Measurements from ENCODE around the gene ARID4B. TPM values are rescaled to one million over a fixed set of nuclear protein-coding genes. Genes with fewer than 3 reads are reported as not detected.
A peak's percentile ranks its signal among the peaks of the same experiment; 100 is the strongest.

ARID4B gene
- total RNA-seq, 1 donor from 2014 or later, result 15.7 TPM

DNA sequence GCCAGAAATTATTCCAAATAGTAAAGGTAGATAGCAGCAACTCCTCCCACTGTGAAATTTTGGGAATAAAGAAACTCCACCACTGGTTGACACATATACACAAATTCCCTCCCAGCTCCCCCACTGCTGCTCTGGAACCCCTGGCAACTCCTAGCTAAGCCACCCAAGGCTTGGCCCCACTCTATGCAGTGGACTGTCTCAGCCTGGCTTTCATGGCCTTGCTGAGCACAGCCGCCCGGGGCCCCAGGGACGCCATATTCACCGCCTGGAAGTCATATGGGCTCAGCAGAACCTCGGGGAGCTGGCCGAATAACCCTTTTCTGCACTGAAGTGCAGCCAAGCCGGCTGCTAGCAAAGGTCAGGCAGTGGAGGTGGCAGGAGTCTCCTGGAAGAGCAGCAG, 151.5 kb downstream of the ARID4B start:
- no peaks in the 10 kb centered on the region for H3K4me1 ChIP-seq
- H3K27me3 ChIP-seq (ENCODE audit: low read depth), result no peaks in the 10 kb centered on the region
- DNase-seq, result no peak
- no peak overlapping the region for H3K4me3 ChIP-seq
- intact Hi-C loops (cut with micrococcal nuclease), result no loop called here
- H3K9me3 ChIP-seq (replicated peaks), result no peaks in the 10 kb centered on the region
- peaks cover 69% of the 10 kb centered on the region for H3K36me3 ChIP-seq
- H3K27ac ChIP-seq (replicated peaks), result no peak overlapping the region
- TF ChIP-seq, protein P1, sequence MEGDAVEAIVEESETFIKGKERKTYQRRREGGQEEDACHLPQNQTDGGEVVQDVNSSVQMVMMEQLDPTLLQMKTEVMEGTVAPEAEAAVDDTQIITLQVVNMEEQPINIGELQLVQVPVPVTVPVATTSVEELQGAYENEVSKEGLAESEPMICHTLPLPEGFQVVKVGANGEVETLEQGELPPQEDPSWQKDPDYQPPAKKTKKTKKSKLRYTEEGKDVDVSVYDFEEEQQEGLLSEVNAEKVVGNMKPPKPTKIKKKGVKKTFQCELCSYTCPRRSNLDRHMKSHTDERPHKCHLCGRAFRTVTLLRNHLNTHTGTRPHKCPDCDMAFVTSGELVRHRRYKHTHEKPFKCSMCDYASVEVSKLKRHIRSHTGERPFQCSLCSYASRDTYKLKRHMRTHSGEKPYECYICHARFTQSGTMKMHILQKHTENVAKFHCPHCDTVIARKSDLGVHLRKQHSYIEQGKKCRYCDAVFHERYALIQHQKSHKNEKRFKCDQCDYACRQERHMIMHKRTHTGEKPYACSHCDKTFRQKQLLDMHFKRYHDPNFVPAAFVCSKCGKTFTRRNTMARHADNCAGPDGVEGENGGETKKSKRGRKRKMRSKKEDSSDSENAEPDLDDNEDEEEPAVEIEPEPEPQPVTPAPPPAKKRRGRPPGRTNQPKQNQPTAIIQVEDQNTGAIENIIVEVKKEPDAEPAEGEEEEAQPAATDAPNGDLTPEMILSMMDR (IDR thresholded peaks at IDR 0.05; ENCODE audit: borderline replicate concordance), result no peak

DNA sequence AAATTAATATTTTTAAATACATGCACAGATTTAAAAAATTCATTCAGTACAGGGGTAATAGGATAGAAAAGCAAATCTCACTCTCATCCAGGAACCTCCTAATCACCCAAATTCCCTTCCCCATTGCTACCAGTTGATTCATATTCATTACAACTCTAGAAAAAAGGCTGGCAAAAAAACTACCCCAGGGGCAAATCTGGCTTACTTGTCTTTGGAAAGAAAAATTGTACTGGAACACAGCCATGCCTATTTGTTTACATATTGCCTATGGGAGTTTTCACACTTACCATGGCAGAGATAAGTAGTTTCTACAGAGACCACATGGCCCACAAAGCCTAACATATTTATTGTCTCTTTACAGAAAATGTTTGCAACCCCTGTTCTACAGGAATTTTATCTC, 158.0 kb downstream of the ARID4B start:
- H3K4me3 ChIP-seq, result no peak overlapping the region
- intact Hi-C loops (cut with micrococcal nuclease), result no loop called here
- no peaks in the 10 kb centered on the region for H3K4me1 ChIP-seq
- H3K9me3 ChIP-seq (replicated peaks), result no peaks in the 10 kb centered on the region
- DNase-seq, result no peak
- H3K27ac ChIP-seq (replicated peaks), result no peak overlapping the region
- H3K36me3 ChIP-seq, result peaks cover 68% of the 10 kb centered on the region
- TF ChIP-seq, protein P1 (IDR thresholded peaks at IDR 0.05; ENCODE audit: borderline replicate concordance), result no peak
- H3K27me3 ChIP-seq (ENCODE audit: low read depth), result no peaks in the 10 kb centered on the region

DNA sequence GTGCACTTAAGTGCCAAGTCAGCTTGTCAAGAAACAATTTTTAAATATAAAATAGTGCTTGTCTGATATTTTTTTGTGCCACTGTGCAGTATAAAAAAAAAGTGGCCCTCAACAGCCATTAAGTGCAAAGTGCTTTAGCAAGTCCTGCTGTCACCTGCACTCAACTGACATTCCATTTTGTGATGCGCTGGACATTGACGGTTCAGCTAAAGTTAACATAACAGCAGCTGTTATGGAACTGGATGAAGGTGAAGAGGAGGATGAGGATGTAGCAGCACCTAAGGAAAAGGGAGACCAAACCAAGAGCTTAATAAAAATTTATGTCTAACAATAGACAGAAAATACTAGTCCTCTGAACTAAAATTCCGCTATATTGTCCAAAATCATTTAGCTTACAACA, 159.6 kb downstream of the ARID4B start:
- no peak overlapping the region for H3K4me3 ChIP-seq
- H3K9me3 ChIP-seq (replicated peaks), result no peaks in the 10 kb centered on the region
- no peaks in the 10 kb centered on the region for H3K4me1 ChIP-seq
- no peak overlapping the region for H3K27ac ChIP-seq (replicated peaks)
- no peak for DNase-seq
- H3K36me3 ChIP-seq, result peaks cover 54% of the 10 kb centered on the region
- TF ChIP-seq, protein P1 (IDR thresholded peaks at IDR 0.05; ENCODE audit: borderline replicate concordance), result no peak
- H3K27me3 ChIP-seq (ENCODE audit: low read depth), result no peaks in the 10 kb centered on the region
- intact Hi-C loops (cut with micrococcal nuclease), result no loop called here

DNA sequence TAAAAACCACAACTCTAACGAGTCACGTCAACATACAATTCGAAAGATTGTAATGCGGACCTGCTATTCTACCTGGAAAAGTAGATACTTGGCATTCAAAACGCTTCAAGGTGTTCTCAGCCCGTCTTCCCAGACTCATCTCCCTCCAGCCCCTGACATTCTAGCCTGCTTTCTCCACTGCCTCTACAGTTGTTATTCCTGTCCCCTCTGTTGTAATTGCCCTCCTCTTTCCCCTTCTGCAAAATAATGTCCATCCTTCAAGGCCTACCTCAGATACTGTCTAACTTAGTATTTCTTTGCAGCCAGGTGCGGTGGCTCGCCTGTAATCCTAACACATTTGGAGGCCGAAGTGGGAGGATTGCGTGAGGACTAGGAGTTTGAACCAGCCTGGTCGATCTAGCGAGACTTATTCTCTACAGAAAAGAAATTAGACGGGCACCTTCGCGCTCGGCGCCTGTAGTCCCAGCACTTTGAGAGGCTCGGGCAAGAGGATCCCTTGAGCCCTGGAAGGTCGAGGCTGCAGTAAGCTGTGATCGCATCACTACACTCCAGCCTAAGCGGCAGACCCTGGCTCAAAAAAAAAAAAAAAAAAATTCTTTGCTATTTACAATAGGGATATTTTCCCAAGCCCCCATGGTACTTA, 166.2 kb downstream of the ARID4B start:
- H3K27ac ChIP-seq (replicated peaks), result peak overlapping the region; percentile 92

DNA sequence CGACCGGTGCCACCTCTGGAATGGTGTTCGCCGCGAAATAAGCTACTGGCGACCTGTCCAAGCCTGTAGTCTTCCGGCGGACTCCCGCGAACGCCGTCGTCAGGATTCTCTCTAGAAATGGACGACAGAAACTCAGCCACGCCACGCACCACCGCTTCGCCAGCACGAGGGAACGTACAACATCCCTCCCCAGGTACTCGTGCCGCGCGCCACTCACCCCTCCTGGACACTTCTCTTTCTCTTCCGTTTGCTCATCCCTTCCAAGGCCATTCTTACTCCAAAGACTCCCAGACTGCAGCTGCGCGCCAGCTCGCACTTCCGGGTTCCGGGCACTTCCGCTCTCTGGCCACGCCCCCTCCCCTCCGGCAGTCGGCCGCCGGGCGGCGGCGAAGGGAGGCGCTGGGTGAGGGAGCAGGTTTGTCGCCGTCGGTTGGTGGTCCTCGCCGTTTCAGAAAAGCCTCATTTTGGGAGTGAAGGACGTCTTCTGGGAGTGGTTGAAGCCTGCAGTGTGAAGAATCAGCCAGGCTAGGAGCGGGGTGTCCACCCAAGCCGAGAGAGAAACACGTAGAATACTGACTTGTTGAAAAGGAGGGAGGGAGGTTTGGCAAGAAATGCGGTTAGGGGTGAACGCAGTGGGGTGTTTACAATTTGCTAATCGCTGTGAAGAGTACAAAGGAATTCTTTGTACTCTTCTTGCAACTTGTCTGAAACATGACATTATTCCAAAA, 166.9 kb downstream of the ARID4B start, which contains the start of gene RBM34:
TSS of gene RBM34 (minus strand) at position 294 of the 728 bp plus-strand sequence. CDS start at position 270, 24 bp downstream.
- TF ChIP-seq, protein P1 (IDR thresholded peaks at IDR 0.05; ENCODE audit: borderline replicate concordance), result peak; percentile 46
- H3K4me1 ChIP-seq, result peaks cover 51% of the 10 kb centered on the region
- peak within 1 kb of the TSS; percentile 84 for H3K4me3 ChIP-seq
- intact Hi-C loops (cut with micrococcal nuclease), result no loop called here
- peak; percentile 93 for DNase-seq
- H3K27me3 ChIP-seq (ENCODE audit: low read depth), result no peaks in the 10 kb centered on the region
- no peaks in the 10 kb centered on the region for H3K9me3 ChIP-seq (replicated peaks)
- H3K27ac ChIP-seq (replicated peaks), result peak within 1 kb of the TSS; percentile 92
- H3K36me3 ChIP-seq, result peaks cover 35% of the 10 kb centered on the region

More for the DNA sequence above, 166.2 kb downstream of the ARID4B start:
- intact Hi-C loops (cut with micrococcal nuclease), result no loop called here
- Histone ChIP-seq H3K36me3 (peaks cover 28% of the 10 kb centered on the region), H3K4me1 (peaks cover 46% of the 10 kb centered on the region), H3K9me3 (replicated peaks) (no peaks in the 10 kb centered on the region), H3K4me3 (peak overlapping the region; percentile 84), H3K27me3 (ENCODE audit: low read depth) (no peaks in the 10 kb centered on the region)
- TF ChIP-seq, protein P1 (IDR thresholded peaks at IDR 0.05; ENCODE audit: borderline replicate concordance), result no peak
- DNase-seq, result no peak
